Keratinocyte (primary cell): ENCODE measurements around the gene CCDC182. TPM values are rescaled to one million over a fixed set of nuclear protein-coding genes. Genes with fewer than 3 reads are reported as not detected.

Experiments used
- DNase-seq: peaks from one replicate; pipeline ENCODE4 v3.0.0-alpha.2; 2011; ENCODE audit warnings: low read depth, missing footprints, low spot score
- FAIRE-seq: peaks from 2 replicates; lab custom pipeline; 2011; peaks lifted over from hg19 to GRCh38; lab: Jason Lieb, UNC
- H2AFZ ChIP-seq: 2 replicates; pipeline ENCODE4 v1.6.0; 2012; ENCODE audit warnings: low read length, control low read depth, inconsistent platforms; ENCODE audit not compliant: control insufficient read depth
- H3K27ac ChIP-seq: 2 replicates; pipeline ENCODE4 v1.5.1; 2011; ENCODE audit warnings: low read length; ENCODE audit not compliant: control insufficient read depth, insufficient read depth
- H3K27me3 ChIP-seq: 3 replicates; pipeline ENCODE4 v1.6.0; 2011; ENCODE audit warnings: low read length; ENCODE audit not compliant: control insufficient read depth, insufficient read depth; ENCODE audit errors: extremely low read depth
- H3K36me3 ChIP-seq, 2 experiments: 2 replicates in 1 of 2; 3 replicates in 1 of 2; pipeline ENCODE4 v1.5.1; 2011; ENCODE audit warnings: low read length in 2 of 2, mild to moderate bottlenecking in 1 of 2; ENCODE audit not compliant: control insufficient read depth in 2 of 2, insufficient read depth in 2 of 2; ENCODE audit errors: extremely low read depth in 1 of 2
- H3K4me1 ChIP-seq: 3 replicates; pipeline ENCODE4 v1.5.1; 2011; ENCODE audit warnings: low read length; ENCODE audit not compliant: control insufficient read depth, insufficient read depth; ENCODE audit errors: extremely low read depth
- H3K4me2 ChIP-seq: 3 replicates; pipeline ENCODE4 v1.6.0; 2011; ENCODE audit warnings: low read depth, low read length; ENCODE audit not compliant: control insufficient read depth, insufficient read depth; ENCODE audit errors: extremely low read depth
- H3K4me3 ChIP-seq, 3 experiments: fragments of 200-600 bp in 1 of 3; sonication (generic) in 1 of 3; 2 replicates in 2 of 3; 3 replicates in 1 of 3; pipeline ENCODE4 v1.5.1; 2011 to 2016; ENCODE audit warnings: low read length in 3 of 3, mild to moderate bottlenecking in 3 of 3, control low read depth in 2 of 3, inconsistent platforms in 1 of 3, low read depth in 1 of 3, mixed read lengths in 1 of 3, mixed run types in 1 of 3, moderate library complexity in 1 of 3; ENCODE audit not compliant: control insufficient read depth in 2 of 3, insufficient read depth in 2 of 3; ENCODE audit errors: extremely low read depth in 1 of 3
- H3K79me2 ChIP-seq: 2 replicates; pipeline ENCODE4 v1.6.0; 2012; ENCODE audit warnings: low read length; ENCODE audit not compliant: control insufficient read depth, insufficient read depth
- H3K9ac ChIP-seq: 3 replicates; pipeline ENCODE4 v1.6.0; 2011; ENCODE audit warnings: low read length; ENCODE audit not compliant: control insufficient read depth, insufficient read depth; ENCODE audit errors: extremely low read depth
- H3K9me1 ChIP-seq: 3 replicates; pipeline ENCODE4 v1.6.0; 2011; ENCODE audit warnings: low read length; ENCODE audit not compliant: control insufficient read depth, insufficient read depth; ENCODE audit errors: extremely low read depth
- H3K9me3 ChIP-seq: 2 replicates; pipeline ENCODE4 v1.5.1; 2012; ENCODE audit warnings: low read depth, low read length; ENCODE audit not compliant: control insufficient read depth
- H4K20me1 ChIP-seq: 3 replicates; pipeline ENCODE4 v1.6.0; 2011; ENCODE audit warnings: low read length; ENCODE audit not compliant: control insufficient read depth, insufficient read depth; ENCODE audit errors: extremely low read depth
- EZH2 ChIP-seq: IDR thresholded peaks from one replicate; pipeline ENCODE4 v1.6.1; 2012; ENCODE audit warnings: inconsistent platforms, mild to moderate bottlenecking, low read length, moderate library complexity
- dilution Hi-C: fragments of 300-500 bp; cut with MboI; formaldehyde crosslinking; loops from one replicate; pipeline ENCODE4 v1.7.0; 2020; ENCODE audit warnings: low sequenced_read_pairs; ENCODE audit not compliant: extremely low pct_ligation_motif_present
- polyA plus RNA-seq, 5 experiments: library from polyadenylated mRNA; depleted of rRNA in 3 of 5; stranded (reverse) in 3 of 5; stranded (forward) in 1 of 5; unstranded in 1 of 5; fragments of >200 nt; gene quantifications; 1 replicate in 1 of 5; 2 replicates in 3 of 5; 3 replicates in 1 of 5; pipeline versions ENCODE4 v1.2.1 to v1.2.3, GENCODE V29; 2011 to 2012; ENCODE audit warnings: missing spikeins in 2 of 5, low read depth in 1 of 5, low replicate concordance in 1 of 5
- TF ChIP-seq, protein P1 (sequence below), 3 experiments: IDR thresholded peaks in 1 of 3; conservative IDR thresholded peaks in 1 of 3; optimal IDR thresholded peaks in 1 of 3; 2 replicates in 2 of 3; 3 replicates in 1 of 3; pipeline versions ENCODE3 to v1.5.1; 2011; ENCODE audit warnings: low read length in 3 of 3, mild to moderate bottlenecking in 3 of 3, moderate library complexity in 2 of 3, control low read depth in 1 of 3, inconsistent platforms in 1 of 3; ENCODE audit not compliant: insufficient read depth in 2 of 3; ENCODE audit errors: extremely low read depth in 1 of 3

CCDC182 gene
- polyA plus RNA-seq, 1 donor (not counting 4 experiments of a cell fraction or from before 2014, with no cell fraction given): not detected

DNA sequence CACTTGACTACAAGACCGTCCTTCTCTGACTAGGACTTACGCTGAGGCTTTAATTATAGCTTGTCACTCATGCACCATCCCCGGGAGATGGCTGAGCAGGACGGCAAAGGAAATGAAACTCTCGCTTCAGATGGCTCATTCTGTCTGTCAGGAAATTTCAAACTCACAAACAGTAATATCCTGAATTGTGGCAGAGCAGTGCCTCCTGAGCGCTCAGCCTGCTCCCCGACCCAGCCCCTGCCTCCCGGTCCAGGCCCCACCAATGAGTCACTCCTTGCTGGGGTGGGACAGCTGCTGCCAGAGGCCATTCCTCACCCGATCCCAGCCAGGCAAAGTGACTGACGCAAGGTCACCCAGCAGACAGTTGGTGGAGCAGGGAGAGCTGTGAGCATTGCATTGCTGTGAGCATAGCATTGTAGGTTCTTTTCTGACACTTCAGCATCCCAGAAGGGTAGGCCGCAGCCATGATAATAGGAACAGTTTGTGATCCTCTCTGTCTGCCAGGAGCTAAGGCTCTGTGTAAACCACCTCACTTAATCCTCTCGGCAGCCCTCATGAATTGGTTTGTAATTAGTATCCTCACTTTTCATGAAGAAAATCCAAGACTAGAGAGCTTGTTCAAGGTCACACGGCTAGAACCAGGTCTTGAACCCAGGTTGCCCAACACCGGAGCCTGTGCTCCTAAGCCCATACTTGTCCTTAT lies 20.9 kb downstream of the CCDC182 start:
- FAIRE-seq (no peak), DNase-seq (no peak)
- H4K20me1 ChIP-seq: no peaks in the 10 kb centered on the region
- H3K4me3 ChIP-seq: no peak overlapping the region
- H3K9me3 ChIP-seq: no peaks in the 10 kb centered on the region
- no peak overlapping the region for H2AFZ ChIP-seq
- H3K4me2 ChIP-seq: no peak overlapping the region
- no peaks in the 10 kb centered on the region for H3K36me3 ChIP-seq
- H3K9ac ChIP-seq: no peak overlapping the region
- TF ChIP-seq EZH2: no peak
- TF ChIP-seq, protein P1, sequence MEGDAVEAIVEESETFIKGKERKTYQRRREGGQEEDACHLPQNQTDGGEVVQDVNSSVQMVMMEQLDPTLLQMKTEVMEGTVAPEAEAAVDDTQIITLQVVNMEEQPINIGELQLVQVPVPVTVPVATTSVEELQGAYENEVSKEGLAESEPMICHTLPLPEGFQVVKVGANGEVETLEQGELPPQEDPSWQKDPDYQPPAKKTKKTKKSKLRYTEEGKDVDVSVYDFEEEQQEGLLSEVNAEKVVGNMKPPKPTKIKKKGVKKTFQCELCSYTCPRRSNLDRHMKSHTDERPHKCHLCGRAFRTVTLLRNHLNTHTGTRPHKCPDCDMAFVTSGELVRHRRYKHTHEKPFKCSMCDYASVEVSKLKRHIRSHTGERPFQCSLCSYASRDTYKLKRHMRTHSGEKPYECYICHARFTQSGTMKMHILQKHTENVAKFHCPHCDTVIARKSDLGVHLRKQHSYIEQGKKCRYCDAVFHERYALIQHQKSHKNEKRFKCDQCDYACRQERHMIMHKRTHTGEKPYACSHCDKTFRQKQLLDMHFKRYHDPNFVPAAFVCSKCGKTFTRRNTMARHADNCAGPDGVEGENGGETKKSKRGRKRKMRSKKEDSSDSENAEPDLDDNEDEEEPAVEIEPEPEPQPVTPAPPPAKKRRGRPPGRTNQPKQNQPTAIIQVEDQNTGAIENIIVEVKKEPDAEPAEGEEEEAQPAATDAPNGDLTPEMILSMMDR (optimal IDR thresholded peaks at IDR 0.05 in 1 of 3, IDR thresholded peaks at IDR 0.05 in 1 of 3, conservative IDR thresholded peaks at IDR 0.05 in 1 of 3; ENCODE audit: extremely low read depth in 1 of 3, insufficient read depth in 2 of 3, low read length in 3 of 3): no peak
- dilution Hi-C loops: no loop called here
- H3K9me1 ChIP-seq: no peaks in the 10 kb centered on the region
- H3K4me1 ChIP-seq: no peaks in the 10 kb centered on the region
- no peaks in the 10 kb centered on the region for H3K79me2 ChIP-seq
- no peak overlapping the region for H3K27ac ChIP-seq
- H3K27me3 ChIP-seq: peaks cover 23% of the 10 kb centered on the region

DNA sequence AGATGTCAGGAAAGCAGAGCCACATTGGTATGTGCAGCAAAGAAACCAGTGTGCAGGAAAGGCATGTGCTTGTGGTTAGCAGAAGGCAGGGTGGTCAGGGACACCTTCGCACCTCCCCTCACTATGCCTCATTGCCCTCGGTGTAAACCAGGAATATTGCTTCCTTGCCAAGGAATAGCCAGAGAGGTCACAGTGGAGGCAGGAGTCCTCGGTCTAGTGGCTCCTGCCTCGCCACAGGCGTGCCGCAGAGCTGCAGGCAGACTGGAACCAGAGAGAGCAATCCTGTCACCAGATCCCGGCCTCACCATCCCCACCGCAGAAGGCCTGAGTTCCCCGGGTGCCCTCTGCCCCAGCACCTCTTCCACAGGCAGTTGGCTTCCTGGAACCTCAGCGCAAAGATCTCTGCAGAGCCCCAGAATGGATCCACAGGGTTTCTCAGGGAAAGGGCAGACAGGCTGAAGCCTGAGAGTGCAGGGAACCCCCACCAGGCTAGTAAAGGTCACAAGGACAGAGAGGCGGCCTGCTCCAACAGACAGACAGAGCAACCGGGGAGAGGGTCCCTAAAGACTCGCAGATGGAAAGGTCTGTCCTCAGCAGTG lies 21.6 kb downstream of the CCDC182 start:
- dilution Hi-C loops: no loop called here
- DNase-seq (no peak), FAIRE-seq (no peak)
- Histone ChIP-seq H3K9ac (no peak overlapping the region), H3K4me2 (no peak overlapping the region), H3K27me3 (peaks cover 22% of the 10 kb centered on the region), H3K4me3 (no peak overlapping the region), H3K27ac (no peak overlapping the region), H3K4me1 (no peaks in the 10 kb centered on the region), H3K9me1 (no peaks in the 10 kb centered on the region), H2AFZ (no peak overlapping the region), H4K20me1 (no peaks in the 10 kb centered on the region), H3K9me3 (no peaks in the 10 kb centered on the region), H3K79me2 (no peaks in the 10 kb centered on the region), H3K36me3 (no peaks in the 10 kb centered on the region)
- TF ChIP-seq EZH2: no peak
- TF ChIP-seq, protein P1 (optimal IDR thresholded peaks at IDR 0.05 in 1 of 3, IDR thresholded peaks at IDR 0.05 in 1 of 3, conservative IDR thresholded peaks at IDR 0.05 in 1 of 3; ENCODE audit: extremely low read depth in 1 of 3, insufficient read depth in 2 of 3, low read length in 3 of 3): no peak
